HEK293 (cell line): Measurements from ENCODE around the gene MYO7B.

Source experiments
- GLI4 ChIP-seq: fragments of 450-650 bp; formaldehyde crosslinking; IDR thresholded peaks from 2 replicates; pipeline ENCODE4 v1.5.1; 2016; ENCODE audit warnings: missing biosample characterization, missing genetic modification characterization
- KLF9 ChIP-seq: fragments of 450-650 bp; formaldehyde crosslinking; IDR thresholded peaks from 2 replicates; pipeline ENCODE4 v1.5.1; 2016; ENCODE audit warnings: missing biosample characterization, missing genetic modification characterization, low read depth
- ZBTB1 ChIP-seq: fragments of 450-650 bp; formaldehyde crosslinking; IDR thresholded peaks from 2 replicates; pipeline ENCODE4 v1.5.1; 2016; ENCODE audit warnings: missing biosample characterization, missing genetic modification characterization
- ZNF2 ChIP-seq: fragments of 450-650 bp; formaldehyde crosslinking; IDR thresholded peaks from 2 replicates; pipeline ENCODE4 v1.5.1; 2016; ENCODE audit warnings: missing biosample characterization, missing genetic modification characterization
- ZNF274 ChIP-seq, 2 experiments: fragments of 200-500 bp in 1 of 2; fragments of 450-650 bp in 1 of 2; sonication (Bioruptor generic) in 1 of 2; formaldehyde crosslinking in 1 of 2; IDR thresholded peaks; 2 replicates each; pipeline versions ENCODE4 v1.5.1 to v1.6.1; 2014 to 2016; ENCODE audit warnings: borderline replicate concordance in 1 of 2, inconsistent platforms in 1 of 2, low read length in 1 of 2, missing biosample characterization in 1 of 2, missing genetic modification characterization in 1 of 2
- ZNF558 ChIP-seq: fragments of 450-650 bp; formaldehyde crosslinking; IDR thresholded peaks from 2 replicates; pipeline ENCODE4 v1.5.1; 2016; ENCODE audit warnings: missing biosample characterization, missing genetic modification characterization
- ZNF670 ChIP-seq: fragments of 450-650 bp; formaldehyde crosslinking; IDR thresholded peaks from 2 replicates; pipeline ENCODE4 v1.5.1; 2016; ENCODE audit warnings: missing biosample characterization, missing genetic modification characterization, low read depth
- ZXDB ChIP-seq: fragments of 450-650 bp; formaldehyde crosslinking; IDR thresholded peaks from 2 replicates; pipeline ENCODE4 v1.5.1; 2016; ENCODE audit warnings: missing biosample characterization, missing genetic modification characterization
- TF ChIP-seq, protein P1 (sequence below): fragments of 450-650 bp; formaldehyde crosslinking; IDR thresholded peaks from 2 replicates; pipeline ENCODE4 v1.5.1; 2016; ENCODE audit warnings: missing biosample characterization, missing genetic modification characterization
- TF ChIP-seq, protein P2 (sequence below): sonication (generic); formaldehyde crosslinking; IDR thresholded peaks from 2 replicates; pipeline ENCODE4 v1.8.1; 2022; ENCODE audit warnings: mild to moderate bottlenecking, moderate library complexity, missing genetic modification reagents

DNA sequence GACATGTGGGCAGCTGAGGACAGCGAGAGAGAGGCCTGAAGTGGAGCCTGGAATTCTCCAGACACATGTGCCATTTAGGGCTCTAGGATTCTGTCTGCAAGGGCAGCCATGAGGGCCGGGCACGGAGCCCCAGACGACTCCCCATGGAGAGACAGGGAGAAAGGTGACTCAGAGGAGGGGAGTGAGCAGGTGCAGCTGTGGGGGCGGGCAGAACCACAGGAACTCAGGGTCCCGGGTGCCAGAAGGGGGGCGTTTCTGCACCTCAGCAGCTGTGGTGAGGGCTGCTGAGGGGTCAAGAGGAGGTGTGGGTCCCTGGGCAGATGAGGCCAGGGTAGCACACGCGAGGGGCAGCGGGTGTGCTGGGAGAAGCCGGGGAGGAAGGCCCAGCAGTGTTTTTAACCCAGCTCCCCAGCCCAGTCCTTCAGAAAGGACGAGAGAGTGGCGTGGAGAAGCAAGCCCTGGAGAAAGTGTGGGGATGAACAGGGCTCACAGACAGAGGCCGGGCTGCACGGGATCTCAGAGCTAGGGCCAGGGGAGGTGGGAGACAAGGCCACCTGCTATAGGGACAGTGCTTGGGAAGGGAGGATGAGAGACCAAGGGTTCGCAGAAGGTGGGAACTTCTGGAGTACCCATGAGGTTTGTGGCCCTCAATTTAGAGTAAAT, 118.1 kb downstream of the MYO7B start:
- TF ChIP-seq, protein P1, sequence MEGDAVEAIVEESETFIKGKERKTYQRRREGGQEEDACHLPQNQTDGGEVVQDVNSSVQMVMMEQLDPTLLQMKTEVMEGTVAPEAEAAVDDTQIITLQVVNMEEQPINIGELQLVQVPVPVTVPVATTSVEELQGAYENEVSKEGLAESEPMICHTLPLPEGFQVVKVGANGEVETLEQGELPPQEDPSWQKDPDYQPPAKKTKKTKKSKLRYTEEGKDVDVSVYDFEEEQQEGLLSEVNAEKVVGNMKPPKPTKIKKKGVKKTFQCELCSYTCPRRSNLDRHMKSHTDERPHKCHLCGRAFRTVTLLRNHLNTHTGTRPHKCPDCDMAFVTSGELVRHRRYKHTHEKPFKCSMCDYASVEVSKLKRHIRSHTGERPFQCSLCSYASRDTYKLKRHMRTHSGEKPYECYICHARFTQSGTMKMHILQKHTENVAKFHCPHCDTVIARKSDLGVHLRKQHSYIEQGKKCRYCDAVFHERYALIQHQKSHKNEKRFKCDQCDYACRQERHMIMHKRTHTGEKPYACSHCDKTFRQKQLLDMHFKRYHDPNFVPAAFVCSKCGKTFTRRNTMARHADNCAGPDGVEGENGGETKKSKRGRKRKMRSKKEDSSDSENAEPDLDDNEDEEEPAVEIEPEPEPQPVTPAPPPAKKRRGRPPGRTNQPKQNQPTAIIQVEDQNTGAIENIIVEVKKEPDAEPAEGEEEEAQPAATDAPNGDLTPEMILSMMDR (tag by site-specific recombination), result no peak
- no peak for TF ChIP-seq ZNF558 (tag by site-specific recombination)
- no peak for TF ChIP-seq ZBTB1 (tag by site-specific recombination)
- TF ChIP-seq ZNF274 (IDR thresholded peaks at IDR 0.05; ENCODE audit: low read length), result no peak
- TF ChIP-seq ZNF274 (tag by site-specific recombination; IDR thresholded peaks at IDR 0.05; ENCODE audit: borderline replicate concordance), result no peak
- no peak for TF ChIP-seq KLF9
- no peak for TF ChIP-seq ZNF2 (tag by site-specific recombination)
- TF ChIP-seq, protein P2, sequence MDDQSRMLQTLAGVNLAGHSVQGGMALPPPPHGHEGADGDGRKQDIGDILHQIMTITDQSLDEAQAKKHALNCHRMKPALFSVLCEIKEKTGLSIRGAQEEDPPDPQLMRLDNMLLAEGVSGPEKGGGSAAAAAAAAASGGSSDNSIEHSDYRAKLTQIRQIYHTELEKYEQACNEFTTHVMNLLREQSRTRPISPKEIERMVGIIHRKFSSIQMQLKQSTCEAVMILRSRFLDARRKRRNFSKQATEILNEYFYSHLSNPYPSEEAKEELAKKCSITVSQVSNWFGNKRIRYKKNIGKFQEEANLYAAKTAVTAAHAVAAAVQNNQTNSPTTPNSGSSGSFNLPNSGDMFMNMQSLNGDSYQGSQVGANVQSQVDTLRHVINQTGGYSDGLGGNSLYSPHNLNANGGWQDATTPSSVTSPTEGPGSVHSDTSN (CRISPR knock-in tag), result no peak
- no peak for TF ChIP-seq ZXDB
- TF ChIP-seq GLI4 (tag by site-specific recombination), result no peak
- no peak for TF ChIP-seq ZNF670 (tag by site-specific recombination)
